Measurements from ENCODE around the gene SLC8A3.

SLC8A3 gene

DNA sequence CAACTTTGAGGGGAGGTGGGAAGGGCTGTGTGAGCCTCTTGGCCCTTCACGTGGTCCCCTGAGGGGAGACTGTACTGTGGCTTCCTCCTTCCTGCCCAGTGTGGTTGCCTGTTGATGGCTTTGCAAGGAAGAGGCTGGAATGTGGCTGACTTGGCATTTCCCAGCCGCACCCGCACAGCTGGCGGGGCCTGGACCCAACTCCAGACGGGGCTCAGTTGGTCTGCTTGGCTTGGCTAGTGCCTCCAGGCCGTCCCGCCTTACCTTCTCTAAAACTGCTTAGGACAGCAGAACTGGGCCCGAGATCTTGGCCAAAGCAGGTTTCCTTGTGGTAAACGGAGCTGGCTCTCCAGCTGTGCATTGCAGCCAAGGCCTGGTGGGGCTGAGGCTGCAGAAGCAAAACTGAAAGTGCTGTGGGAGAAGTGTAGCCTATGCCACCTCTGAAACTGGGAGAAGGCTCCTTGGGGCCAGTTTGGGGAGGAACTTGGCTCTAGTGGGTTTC lies 170.0 kb downstream of the SLC8A3 start:
- Mint-ChIP-seq H3K9me3 (no peaks in the 10 kb centered on the region), H3K36me3 (no peaks in the 10 kb centered on the region), H3K27ac (no peak overlapping the region), H3K4me1 (no peaks in the 10 kb centered on the region), H3K27me3 (peaks cover 28% of the 10 kb centered on the region), H3K4me3 (no peak overlapping the region)
- ATAC-seq: peak; percentile 38

DNA sequence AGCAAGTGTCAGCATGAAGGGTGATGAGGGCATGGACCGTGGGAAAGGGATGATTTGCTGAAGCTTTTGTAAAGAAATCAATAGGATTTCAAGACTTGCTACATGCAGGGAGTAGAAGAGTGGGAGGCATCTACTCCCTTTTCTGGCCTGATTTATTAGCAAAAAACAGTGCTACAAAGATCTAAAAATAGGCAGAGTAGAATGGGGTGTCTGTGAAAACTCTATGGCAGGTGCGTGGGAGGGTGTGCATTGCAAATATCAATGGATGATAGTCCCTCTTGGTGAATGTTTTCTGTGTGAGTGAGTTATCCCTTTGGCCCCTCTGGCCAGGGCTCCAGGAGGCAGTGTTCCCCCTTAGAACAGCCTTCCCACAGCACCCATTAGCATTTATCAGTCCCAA lies 170.5 kb downstream of the SLC8A3 start:
- no peak overlapping the region for H3K27ac Mint-ChIP-seq
- no peaks in the 10 kb centered on the region for H3K36me3 Mint-ChIP-seq
- no peak overlapping the region for H3K4me3 Mint-ChIP-seq
- no peaks in the 10 kb centered on the region for H3K9me3 Mint-ChIP-seq
- no peaks in the 10 kb centered on the region for H3K4me1 Mint-ChIP-seq
- peaks cover 28% of the 10 kb centered on the region for H3K27me3 Mint-ChIP-seq
- ATAC-seq: no peak

DNA sequence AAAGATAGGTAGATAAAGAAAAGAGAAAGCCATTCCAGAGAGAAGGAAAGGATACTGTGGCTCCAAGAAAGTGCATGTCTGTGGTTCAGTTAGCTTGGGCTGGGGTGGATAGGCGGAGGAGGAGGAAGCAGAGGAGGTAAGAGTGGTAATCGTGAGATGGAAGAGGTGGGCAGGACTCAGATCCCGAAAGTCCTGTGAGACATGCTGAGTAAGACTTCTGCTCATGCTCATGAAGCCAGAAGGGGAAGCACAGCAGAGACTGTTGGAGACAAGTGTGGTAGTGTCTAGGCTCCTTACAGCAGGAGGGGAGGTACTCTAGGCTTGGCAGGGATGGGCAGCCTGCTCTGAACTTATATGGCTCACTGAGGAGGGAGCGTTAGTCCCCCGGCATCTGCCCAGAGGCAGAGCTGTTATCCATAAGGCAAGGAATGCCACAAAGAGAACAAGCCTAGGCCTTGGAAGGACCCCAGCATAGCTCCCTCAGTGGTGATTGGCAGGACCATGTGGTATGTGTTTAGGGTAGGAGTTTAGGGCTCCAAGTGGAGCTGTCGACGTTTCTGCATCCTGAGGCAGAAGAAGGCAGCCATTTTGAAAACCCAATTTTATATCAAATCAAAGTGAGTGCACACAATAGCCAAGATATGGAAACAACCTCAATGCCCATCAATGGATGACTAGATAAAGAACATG lies 174.2 kb downstream of the SLC8A3 start:
- ATAC-seq: no peak
- no peak overlapping the region for H3K4me3 Mint-ChIP-seq
- H3K27me3 Mint-ChIP-seq: peaks cover 28% of the 10 kb centered on the region

DNA sequence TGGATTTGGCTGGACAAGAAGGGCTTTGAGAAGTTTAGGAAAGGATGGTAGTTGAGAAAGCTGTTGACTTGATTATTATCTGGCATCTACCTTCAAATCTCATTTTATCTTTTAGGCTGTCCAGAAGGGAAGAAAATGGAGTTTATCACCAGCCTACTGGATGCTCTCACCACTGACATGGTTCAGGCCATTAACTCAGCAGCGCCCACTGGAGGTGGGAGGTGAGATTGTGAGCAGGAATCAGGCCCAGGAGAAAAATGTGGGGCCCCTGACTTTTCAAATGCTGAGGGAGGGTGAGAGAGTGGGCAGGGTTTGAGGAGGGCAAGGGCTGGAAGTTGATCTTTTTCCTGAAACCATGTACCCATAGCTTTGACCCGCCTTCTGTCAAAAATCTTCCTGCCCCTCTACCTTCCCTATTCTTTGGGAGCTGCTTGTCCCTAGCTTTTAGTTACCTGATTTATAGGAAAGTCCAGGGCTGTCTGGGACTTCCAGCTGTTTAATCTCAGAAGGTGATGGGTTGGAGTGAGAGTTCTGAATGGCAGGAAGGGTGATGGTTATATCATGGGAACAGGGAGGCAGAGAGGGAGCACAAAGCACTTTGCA lies 175.4 kb downstream of the SLC8A3 start:
- ATAC-seq: no peak

More for the DNA sequence above, 174.2 kb downstream of the SLC8A3 start:
- no peak overlapping the region for H3K27ac Mint-ChIP-seq
- H3K4me1 Mint-ChIP-seq: no peaks in the 10 kb centered on the region
- no peaks in the 10 kb centered on the region for H3K36me3 Mint-ChIP-seq
- no peaks in the 10 kb centered on the region for H3K9me3 Mint-ChIP-seq

DNA sequence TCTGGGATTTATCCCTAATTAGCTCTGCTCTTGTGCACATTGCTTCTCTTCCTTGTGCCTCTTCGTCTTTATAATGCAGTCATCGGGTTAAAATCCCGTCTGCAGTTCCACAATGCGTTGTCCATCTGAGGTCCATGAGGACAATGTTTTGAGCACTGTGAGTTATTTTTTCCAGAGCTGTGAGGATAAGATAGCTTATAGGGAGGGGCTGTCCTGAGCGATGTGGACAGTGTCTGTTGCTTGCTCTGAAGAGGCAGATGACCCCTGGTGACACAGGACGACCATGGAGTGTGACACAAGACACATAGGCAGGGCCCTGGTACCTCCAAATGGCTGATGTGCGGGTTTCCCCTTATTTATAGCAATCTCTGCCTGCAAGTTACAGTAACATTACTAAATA lies 177.0 kb downstream of the SLC8A3 start:
- Mint-ChIP-seq H3K9me3 (no peaks in the 10 kb centered on the region), H3K36me3 (no peaks in the 10 kb centered on the region), H3K27me3 (peaks cover 17% of the 10 kb centered on the region), H3K4me1 (no peaks in the 10 kb centered on the region), H3K4me3 (no peak overlapping the region), H3K27ac (no peak overlapping the region)
- ATAC-seq: no peak

More for the DNA sequence above, 175.4 kb downstream of the SLC8A3 start:
- H3K27me3 Mint-ChIP-seq: peaks cover 28% of the 10 kb centered on the region
- H3K27ac Mint-ChIP-seq: no peak overlapping the region
- H3K4me3 Mint-ChIP-seq: no peak overlapping the region
- no peaks in the 10 kb centered on the region for H3K9me3 Mint-ChIP-seq
- H3K36me3 Mint-ChIP-seq: no peaks in the 10 kb centered on the region
- H3K4me1 Mint-ChIP-seq: no peaks in the 10 kb centered on the region

DNA sequence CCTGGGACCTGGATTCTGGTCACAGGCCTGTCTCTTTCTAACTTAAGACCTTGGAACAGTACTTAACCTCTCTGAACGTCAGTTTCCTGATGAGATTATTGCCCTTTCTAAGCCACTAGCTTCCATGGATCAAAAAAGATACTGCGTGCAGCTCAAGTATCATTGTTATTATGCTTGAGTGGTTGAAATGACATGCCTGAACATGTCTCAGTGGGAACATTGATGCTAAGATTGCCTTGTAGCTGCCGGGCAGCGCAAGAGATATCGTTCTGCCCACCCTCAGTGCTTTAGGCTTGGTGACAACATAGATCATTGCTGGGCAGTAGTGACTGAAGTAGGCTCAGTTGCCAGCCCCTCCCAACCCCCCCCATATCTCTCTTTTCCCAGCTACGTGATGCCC lies 177.7 kb downstream of the SLC8A3 start:
- H3K27ac Mint-ChIP-seq: no peak overlapping the region
- H3K27me3 Mint-ChIP-seq: peaks cover 17% of the 10 kb centered on the region
- no peak overlapping the region for H3K4me3 Mint-ChIP-seq
- H3K36me3 Mint-ChIP-seq: no peaks in the 10 kb centered on the region
- no peaks in the 10 kb centered on the region for H3K4me1 Mint-ChIP-seq
- ATAC-seq: no peak
- H3K9me3 Mint-ChIP-seq: no peaks in the 10 kb centered on the region

DNA sequence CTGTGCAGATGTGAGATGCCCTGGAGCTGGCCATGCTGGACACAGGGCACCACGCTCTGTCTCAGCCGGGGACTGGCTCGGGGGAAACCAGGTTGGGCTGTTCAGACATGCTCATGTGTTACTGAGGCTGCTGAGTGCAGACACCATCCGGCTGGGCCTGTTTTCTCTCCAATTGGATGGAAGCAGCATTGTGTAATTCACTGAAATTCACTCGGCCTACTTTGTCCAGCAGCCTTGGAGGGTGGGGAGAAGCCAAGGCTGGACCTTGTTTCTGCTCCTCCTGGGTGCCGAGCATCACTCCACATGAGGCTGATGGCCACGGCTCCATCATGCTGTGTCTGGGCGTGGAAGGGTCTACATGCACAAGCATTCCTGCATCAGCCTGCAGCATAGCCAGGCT lies 178.8 kb downstream of the SLC8A3 start:
- Mint-ChIP-seq H3K36me3 (no peaks in the 10 kb centered on the region), H3K4me1 (no peaks in the 10 kb centered on the region), H3K27me3 (peaks cover 7% of the 10 kb centered on the region), H3K4me3 (no peak overlapping the region), H3K9me3 (no peaks in the 10 kb centered on the region), H3K27ac (no peak overlapping the region)
- ATAC-seq: no peak

DNA sequence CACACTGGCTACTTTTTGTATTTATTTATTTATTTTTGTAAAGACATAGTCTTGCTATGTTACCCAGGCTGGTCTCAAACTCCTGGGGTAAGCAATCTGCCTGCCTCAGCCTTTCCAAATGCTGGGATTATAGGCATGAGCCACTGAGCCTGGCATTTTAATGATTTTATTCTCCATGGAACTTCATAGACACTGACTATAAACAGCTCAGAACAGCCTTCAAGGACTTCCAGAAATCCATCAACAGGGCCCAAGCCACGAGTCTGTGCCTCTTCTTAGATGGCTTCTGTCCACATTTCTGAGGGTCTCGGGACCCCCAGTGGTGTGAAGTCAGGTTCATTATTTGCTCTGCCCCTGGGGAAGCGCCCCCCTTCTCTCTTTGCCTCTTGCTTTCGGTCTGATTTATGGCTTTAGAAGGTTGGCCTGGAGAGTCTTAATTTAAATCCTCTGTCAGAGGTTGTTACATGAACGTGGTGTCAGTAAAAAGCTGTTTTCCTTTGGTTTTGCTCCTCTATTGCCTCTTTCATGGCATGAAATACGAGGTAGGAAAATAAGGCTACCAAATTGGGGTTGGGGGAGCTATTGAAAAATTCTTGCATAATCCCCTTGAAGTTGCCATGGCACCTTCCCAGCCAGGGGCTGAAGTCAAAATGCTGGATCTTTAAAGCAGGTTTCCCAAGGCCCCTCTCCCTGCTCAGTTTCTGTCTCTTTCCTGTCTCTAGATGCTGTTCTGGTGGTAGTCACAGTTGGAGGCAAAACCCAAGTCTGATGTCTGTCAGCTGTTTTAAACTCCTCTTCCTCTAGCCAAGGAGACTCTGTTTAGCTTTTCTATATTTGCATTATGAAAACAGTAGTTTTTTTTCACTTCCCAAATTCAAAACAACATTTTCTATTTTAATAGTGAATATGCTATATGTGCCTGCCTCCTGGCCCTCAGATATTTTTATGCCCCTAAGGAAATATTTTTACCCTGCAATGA lies 180.2 kb downstream of the SLC8A3 start:
- ATAC-seq: no peak
- Mint-ChIP-seq H3K27me3 (no peaks in the 10 kb centered on the region), H3K4me1 (no peaks in the 10 kb centered on the region), H3K27ac (no peak overlapping the region), H3K9me3 (no peaks in the 10 kb centered on the region), H3K36me3 (no peaks in the 10 kb centered on the region), H3K4me3 (no peak overlapping the region)

DNA sequence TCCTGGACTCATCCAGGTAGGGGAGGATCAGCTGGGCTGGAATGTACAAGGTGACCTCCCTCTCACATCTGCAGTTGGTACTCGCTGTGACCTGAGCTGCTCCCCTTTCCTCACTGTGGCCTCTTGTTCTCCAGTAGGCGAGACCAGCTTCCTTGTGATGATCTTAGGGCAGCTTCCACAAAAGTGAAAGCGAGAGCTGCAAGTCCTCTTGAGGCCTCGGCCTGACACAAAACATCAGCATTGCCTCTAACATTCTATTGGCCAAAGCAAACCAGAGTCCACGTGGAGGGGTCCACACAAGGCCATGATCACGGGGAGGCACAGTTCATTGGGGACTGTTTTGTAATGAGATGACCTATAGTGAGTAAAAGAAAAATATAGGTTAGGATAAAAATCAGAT lies 182.1 kb downstream of the SLC8A3 start:
- Mint-ChIP-seq H3K4me3 (no peak overlapping the region), H3K9me3 (no peaks in the 10 kb centered on the region), H3K27me3 (no peaks in the 10 kb centered on the region), H3K36me3 (no peaks in the 10 kb centered on the region), H3K27ac (no peak overlapping the region), H3K4me1 (no peaks in the 10 kb centered on the region)
- ATAC-seq: no peak

DNA sequence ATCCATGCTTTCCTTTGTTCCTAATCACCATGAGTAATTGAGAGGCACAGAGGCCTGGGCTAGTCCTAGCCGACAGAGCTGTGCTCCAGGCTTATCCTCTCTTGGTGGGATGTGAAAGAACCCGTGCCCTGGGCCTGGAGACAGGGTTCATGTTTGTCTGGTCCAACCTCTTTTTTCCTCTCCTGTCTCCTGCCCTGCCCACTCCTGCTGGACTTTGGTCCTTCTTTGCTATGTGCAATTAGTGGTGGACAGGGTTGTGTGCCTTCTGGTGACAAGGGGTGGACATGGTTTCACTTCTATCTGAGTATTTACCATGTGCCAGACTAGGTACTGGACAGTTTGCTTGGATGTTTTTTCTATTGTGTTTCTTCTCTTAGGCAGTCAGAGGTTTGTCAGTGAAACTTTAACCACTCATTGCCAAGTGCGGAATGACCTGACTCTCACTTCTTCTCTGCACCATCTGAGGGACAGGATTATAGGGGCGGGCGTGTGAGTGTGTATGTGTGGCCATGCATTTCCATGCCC lies 183.4 kb downstream of the SLC8A3 start:
- no peak for ATAC-seq
- no peaks in the 10 kb centered on the region for H3K27me3 Mint-ChIP-seq
- no peaks in the 10 kb centered on the region for H3K9me3 Mint-ChIP-seq
- H3K36me3 Mint-ChIP-seq: no peaks in the 10 kb centered on the region
- no peak overlapping the region for H3K27ac Mint-ChIP-seq
- peaks cover 4% of the 10 kb centered on the region for H3K4me1 Mint-ChIP-seq
- H3K4me3 Mint-ChIP-seq: no peak overlapping the region

DNA sequence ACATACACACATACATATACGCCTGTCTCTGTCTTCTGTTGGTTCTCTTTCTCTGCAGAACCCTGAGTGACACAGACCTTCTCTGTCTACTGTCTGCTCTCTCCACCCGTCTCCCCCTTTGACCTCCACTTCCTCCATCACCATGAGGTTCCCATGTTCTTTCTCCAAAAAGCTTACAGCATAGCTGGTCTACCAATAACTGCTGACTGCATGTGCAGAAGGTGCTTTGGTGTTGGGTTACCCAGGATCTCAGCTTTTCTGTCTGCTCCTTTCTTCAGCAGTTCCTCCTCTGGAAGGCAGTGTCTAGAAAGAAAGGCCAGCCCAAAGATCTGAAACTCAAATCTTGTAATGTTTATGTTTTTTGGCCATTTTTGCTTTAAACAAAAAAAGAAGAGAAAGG lies 184.0 kb downstream of the SLC8A3 start:
- peaks cover 4% of the 10 kb centered on the region for H3K4me1 Mint-ChIP-seq
- no peaks in the 10 kb centered on the region for H3K36me3 Mint-ChIP-seq
- H3K4me3 Mint-ChIP-seq: no peak overlapping the region
- no peak for ATAC-seq
- H3K9me3 Mint-ChIP-seq: no peaks in the 10 kb centered on the region
- no peaks in the 10 kb centered on the region for H3K27me3 Mint-ChIP-seq
- H3K27ac Mint-ChIP-seq: no peak overlapping the region

DNA sequence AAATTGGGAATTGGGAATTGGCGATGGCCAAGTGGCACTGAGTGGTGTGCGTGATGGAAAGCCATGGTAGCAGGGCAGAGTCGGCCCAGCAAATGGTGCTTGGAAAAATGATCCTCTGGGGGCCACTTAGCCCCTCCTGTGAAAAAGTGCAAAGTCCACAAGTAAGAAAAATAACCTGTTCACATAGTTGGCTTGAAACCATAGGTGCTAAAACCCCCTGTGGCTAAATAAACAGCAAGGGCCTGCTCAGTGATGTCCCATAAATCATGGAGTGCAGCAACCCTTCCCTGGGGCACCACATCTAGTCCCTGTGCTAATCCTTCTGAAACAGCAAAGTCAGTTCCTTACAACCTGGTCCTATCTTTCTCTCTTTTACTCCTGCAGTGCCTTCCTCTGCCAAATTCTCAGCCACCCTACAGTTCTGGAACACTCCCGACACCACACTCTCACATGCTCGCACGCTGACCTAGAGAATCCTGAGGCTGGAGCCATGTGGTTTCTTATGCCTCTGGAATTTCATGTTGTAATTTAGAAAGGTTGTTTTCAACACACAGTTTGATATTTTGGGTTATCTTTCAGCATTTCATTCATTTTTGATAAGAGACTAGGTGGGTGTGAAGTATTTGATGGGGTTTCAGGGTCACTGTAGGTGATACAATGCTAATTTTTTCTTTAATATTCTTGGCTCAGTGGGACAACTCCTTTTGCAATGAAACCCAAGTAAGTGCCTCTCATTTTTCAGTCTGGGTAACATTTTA lies 186.0 kb downstream of the SLC8A3 start:
- H3K36me3 Mint-ChIP-seq: no peaks in the 10 kb centered on the region
- no peak overlapping the region for H3K4me3 Mint-ChIP-seq
- no peak overlapping the region for H3K27ac Mint-ChIP-seq
- ATAC-seq: no peak
- peaks cover 10% of the 10 kb centered on the region for H3K4me1 Mint-ChIP-seq
- no peaks in the 10 kb centered on the region for H3K9me3 Mint-ChIP-seq
- no peaks in the 10 kb centered on the region for H3K27me3 Mint-ChIP-seq

DNA sequence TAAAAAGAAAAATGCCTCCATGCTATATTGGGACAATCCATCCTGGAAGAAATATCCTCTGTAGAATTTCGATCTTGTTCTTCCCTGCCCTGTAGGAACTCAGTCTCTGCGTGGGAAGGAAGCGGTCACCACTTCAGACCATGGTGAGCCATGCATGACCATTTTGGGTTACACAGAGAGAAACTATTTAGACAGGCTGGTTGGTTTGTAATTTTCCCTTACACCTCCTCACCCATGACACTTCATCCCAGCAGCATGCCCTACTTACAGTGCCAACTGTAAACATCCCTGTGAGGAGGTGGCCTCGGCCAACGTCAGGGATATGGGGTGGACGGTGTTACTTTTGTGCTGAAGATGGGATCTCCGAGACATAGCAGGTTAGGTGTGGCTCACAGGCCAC lies 188.2 kb downstream of the SLC8A3 start:
- Mint-ChIP-seq H3K4me1 (peaks cover 10% of the 10 kb centered on the region), H3K9me3 (no peaks in the 10 kb centered on the region), H3K4me3 (no peak overlapping the region), H3K27ac (no peak overlapping the region), H3K36me3 (no peaks in the 10 kb centered on the region), H3K27me3 (no peaks in the 10 kb centered on the region)
- no peak for ATAC-seq

DNA sequence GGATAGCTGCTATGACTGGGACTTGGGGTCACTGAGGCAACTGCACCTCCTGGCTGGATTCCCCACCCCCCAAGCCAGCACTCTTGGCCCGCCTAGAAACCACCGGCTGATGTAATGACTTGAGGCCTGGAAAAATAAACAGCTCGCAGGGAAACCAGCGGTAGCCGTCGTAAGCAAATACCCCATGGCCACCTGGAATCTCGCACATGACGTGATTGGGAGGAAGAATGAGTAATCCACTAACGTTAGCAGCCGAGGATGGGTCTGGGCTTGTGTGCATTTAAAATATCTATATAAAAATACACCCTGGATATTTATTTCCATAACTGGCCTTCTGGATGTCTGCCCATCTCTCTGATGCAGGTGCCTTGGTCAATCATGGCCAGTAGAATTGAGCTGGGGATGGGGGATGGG lies 189.5 kb downstream of the SLC8A3 start:
- no peak overlapping the region for H3K27ac Mint-ChIP-seq
- H3K36me3 Mint-ChIP-seq: no peaks in the 10 kb centered on the region
- H3K4me3 Mint-ChIP-seq: no peak overlapping the region
- no peak for ATAC-seq
- no peaks in the 10 kb centered on the region for H3K27me3 Mint-ChIP-seq
- no peaks in the 10 kb centered on the region for H3K9me3 Mint-ChIP-seq
- H3K4me1 Mint-ChIP-seq: peaks cover 10% of the 10 kb centered on the region

DNA sequence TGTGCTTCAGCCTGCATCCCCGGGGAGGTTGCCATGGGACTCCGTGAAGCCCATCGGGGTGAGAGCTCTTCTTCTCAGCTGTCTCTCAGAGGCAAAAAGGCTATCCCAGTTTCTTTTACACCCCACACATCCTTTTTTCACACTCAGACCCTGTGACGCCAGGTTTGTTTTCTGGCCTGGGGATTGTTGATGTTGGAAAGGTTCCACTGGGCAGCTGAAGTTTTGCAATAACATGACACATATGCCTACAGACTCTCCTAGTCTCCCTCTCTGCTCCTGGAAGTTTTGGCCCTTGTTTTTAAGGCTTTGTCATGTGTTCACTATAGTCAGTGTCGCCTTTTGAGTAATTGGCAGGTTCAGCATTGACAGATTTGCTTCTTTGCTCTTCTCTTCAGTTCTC lies 190.9 kb downstream of the SLC8A3 start:
- Mint-ChIP-seq H3K9me3 (no peaks in the 10 kb centered on the region), H3K4me3 (no peak overlapping the region), H3K36me3 (no peaks in the 10 kb centered on the region), H3K27ac (no peak overlapping the region), H3K27me3 (no peaks in the 10 kb centered on the region), H3K4me1 (peaks cover 10% of the 10 kb centered on the region)
- ATAC-seq: no peak
